ENCODE measurements around the gene CALD1.
A peak's percentile ranks its signal among the peaks of the same experiment; 100 is the strongest.

DNA sequence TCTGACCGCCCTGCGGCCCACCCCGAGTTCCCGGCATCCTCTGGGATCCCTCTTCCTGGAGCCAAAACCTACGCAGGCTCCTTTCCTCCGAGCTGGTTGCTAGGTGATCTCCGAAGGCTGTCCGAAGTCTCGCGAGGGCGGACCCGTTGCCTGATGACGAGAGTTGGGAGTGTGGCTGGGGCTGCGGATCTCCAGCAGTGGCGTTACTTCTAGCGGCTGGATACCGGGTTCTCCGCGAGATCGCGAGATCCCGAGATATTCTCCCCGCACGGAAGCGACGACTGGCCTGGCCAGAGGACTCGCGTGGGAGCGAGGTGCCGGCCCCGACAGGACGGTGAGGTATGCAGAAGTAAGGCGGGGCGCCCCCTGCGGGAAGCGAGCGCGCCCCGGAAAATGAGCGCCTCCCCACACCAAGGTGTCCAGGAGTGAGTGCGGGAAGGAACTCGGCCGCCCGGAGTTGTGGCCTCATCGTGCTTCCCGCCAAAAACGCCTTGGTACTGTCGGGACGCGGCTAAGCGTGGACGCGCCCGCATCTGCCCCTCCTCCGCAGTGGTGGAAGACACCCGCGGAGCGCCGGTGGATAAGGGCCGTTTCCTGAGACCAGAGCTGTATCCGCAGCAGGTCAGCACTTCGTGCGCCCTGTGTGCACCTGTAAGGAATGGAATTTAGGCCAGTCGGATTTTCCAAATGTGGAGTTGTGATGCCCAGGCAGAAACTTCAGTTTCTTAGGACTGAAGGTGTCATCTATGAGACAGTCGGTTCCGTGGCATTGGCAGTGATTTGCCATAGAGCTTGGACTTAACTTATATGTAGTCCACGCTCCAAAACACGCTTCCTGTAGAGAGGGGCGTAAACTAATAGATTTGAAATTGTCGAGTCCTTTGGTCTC is 207.2 kb downstream of the CALD1 start, which contains the start of gene AGBL3:
- TF ChIP-seq, protein P1, sequence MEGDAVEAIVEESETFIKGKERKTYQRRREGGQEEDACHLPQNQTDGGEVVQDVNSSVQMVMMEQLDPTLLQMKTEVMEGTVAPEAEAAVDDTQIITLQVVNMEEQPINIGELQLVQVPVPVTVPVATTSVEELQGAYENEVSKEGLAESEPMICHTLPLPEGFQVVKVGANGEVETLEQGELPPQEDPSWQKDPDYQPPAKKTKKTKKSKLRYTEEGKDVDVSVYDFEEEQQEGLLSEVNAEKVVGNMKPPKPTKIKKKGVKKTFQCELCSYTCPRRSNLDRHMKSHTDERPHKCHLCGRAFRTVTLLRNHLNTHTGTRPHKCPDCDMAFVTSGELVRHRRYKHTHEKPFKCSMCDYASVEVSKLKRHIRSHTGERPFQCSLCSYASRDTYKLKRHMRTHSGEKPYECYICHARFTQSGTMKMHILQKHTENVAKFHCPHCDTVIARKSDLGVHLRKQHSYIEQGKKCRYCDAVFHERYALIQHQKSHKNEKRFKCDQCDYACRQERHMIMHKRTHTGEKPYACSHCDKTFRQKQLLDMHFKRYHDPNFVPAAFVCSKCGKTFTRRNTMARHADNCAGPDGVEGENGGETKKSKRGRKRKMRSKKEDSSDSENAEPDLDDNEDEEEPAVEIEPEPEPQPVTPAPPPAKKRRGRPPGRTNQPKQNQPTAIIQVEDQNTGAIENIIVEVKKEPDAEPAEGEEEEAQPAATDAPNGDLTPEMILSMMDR (conservative IDR thresholded peaks at IDR 0.05; ENCODE audit: low read depth, low read length): peak; percentile 74
- no peak for TF ChIP-seq EZH2 (IDR thresholded peaks at IDR 0.05; ENCODE audit: borderline replicate concordance, low read depth, low read length, poor library complexity, severe bottlenecking)
